Neuronal stem cell (in vitro differentiated cells): ENCODE data around the gene MMP1.

Experiments used
- DNase-seq: peaks from one replicate; pipeline ENCODE4 v3.0.0-alpha.2; 2013; ENCODE audit warnings: low spot score
- H2AFZ ChIP-seq: one replicate; pipeline ENCODE4 v1.6.1; 2013; ENCODE audit warnings: mild to moderate bottlenecking, low read length, inconsistent platforms
- H2AK5ac ChIP-seq: 2 replicates; pipeline ENCODE4 v1.6.1; 2013; ENCODE audit warnings: low read depth, mild to moderate bottlenecking, inconsistent platforms, low read length, moderate library complexity, mixed read lengths
- H2BK120ac ChIP-seq: 2 replicates; pipeline ENCODE4 v1.6.1; 2013; ENCODE audit warnings: low read depth, mild to moderate bottlenecking, inconsistent platforms, low read length, moderate library complexity, mixed read lengths
- H2BK12ac ChIP-seq: one replicate; pipeline ENCODE4 v1.6.1; 2013; ENCODE audit warnings: low read length, inconsistent platforms
- H2BK15ac ChIP-seq: 2 replicates; pipeline ENCODE4 v1.6.1; 2013; ENCODE audit warnings: mild to moderate bottlenecking, low read length, inconsistent platforms, mixed read lengths
- H2BK5ac ChIP-seq: one replicate; pipeline ENCODE4 v1.6.1; 2013; ENCODE audit warnings: inconsistent platforms, mild to moderate bottlenecking, low read length, moderate library complexity
- H3K14ac ChIP-seq: one replicate; pipeline ENCODE4 v1.6.1; 2013; ENCODE audit warnings: low read length, inconsistent platforms
- H3K18ac ChIP-seq: 2 replicates; pipeline ENCODE4 v1.6.1; 2013; ENCODE audit warnings: low read length, inconsistent platforms
- H3K23ac ChIP-seq: 2 replicates; pipeline ENCODE4 v1.6.1; 2013; ENCODE audit warnings: low read depth, mild to moderate bottlenecking, mixed read lengths, low read length, inconsistent platforms; ENCODE audit not compliant: poor library complexity
- H3K27ac ChIP-seq: replicated peaks from 3 replicates; pipeline ENCODE4 v1.5.1; 2013; ENCODE audit warnings: low read length, inconsistent platforms
- H3K27me3 ChIP-seq, 3 experiments: 2 replicates each; pipeline ENCODE4 v1.6.1; 2013; ENCODE audit warnings: low read length in 3 of 3, mild to moderate bottlenecking in 2 of 3, inconsistent platforms in 1 of 3, low read depth in 1 of 3, mixed read lengths in 1 of 3, moderate library complexity in 1 of 3; ENCODE audit not compliant: control insufficient read depth in 3 of 3, insufficient read depth in 3 of 3
- H3K36me3 ChIP-seq, 2 donors: replicated peaks in 1 of 2; 2 replicates each; pipeline ENCODE4 v1.6.1; 2013; ENCODE audit warnings: low read length in 2 of 2; ENCODE audit not compliant: control insufficient read depth in 2 of 2, insufficient read depth in 2 of 2
- H3K4ac ChIP-seq: 2 replicates; pipeline ENCODE4 v1.6.1; 2013; ENCODE audit warnings: inconsistent platforms, mild to moderate bottlenecking, low read length, moderate library complexity
- H3K4me1 ChIP-seq, 2 donors: 1 replicate in 1 of 2; 2 replicates in 1 of 2; pipeline ENCODE4 v1.6.1; 2013; ENCODE audit warnings: low read length in 2 of 2, low read depth in 1 of 2; ENCODE audit not compliant: control insufficient read depth in 2 of 2, insufficient read depth in 1 of 2
- H3K4me2 ChIP-seq: one replicate; pipeline ENCODE4 v1.6.1; 2013; ENCODE audit warnings: mild to moderate bottlenecking, low read length, inconsistent platforms; ENCODE audit not compliant: insufficient read depth, poor library complexity, severe bottlenecking
- H3K4me3 ChIP-seq, 2 donors: 2 replicates each; pipeline ENCODE4 v1.5.1; 2013; ENCODE audit warnings: low read length in 2 of 2, mild to moderate bottlenecking in 2 of 2, inconsistent platforms in 1 of 2, moderate library complexity in 1 of 2
- H3K79me1 ChIP-seq: one replicate; pipeline ENCODE4 v1.6.1; 2013; ENCODE audit warnings: low read depth, mild to moderate bottlenecking, inconsistent platforms, low read length, moderate library complexity
- H3K9ac ChIP-seq: one replicate; pipeline ENCODE4 v1.6.1; 2013; ENCODE audit warnings: mild to moderate bottlenecking, low read depth, low read length, inconsistent platforms; ENCODE audit not compliant: poor library complexity
- H3K9me3 ChIP-seq, 2 donors: replicated peaks in 1 of 2; 2 replicates each; pipeline versions ENCODE3 to v1.6.1; 2013; ENCODE audit warnings: low read length in 2 of 2, mild to moderate bottlenecking in 2 of 2, inconsistent platforms in 1 of 2, low read depth in 1 of 2, mixed read lengths in 1 of 2, moderate library complexity in 1 of 2; ENCODE audit not compliant: control insufficient read depth in 2 of 2, insufficient read depth in 1 of 2
- H4K8ac ChIP-seq: one replicate; pipeline ENCODE4 v1.6.1; 2013; ENCODE audit warnings: low read depth, mild to moderate bottlenecking, inconsistent platforms, low read length, moderate library complexity
- H4K91ac ChIP-seq: one replicate; pipeline ENCODE4 v1.6.1; 2013; ENCODE audit warnings: low read length, low read depth, mild to moderate bottlenecking, inconsistent platforms; ENCODE audit not compliant: poor library complexity
- WGBS, 2 donors: extraction: QIAGEN DNeasy Blood & Tissue Kit; methylation state at CpG; one replicate each; pipeline ENCODE4 v1.1.7; 2013; ENCODE audit warnings: missing lambda C conversion rate in 2 of 2, mixed read lengths in 1 of 2; ENCODE audit not compliant: insufficient read length in 2 of 2, insufficient replicate concordance in 1 of 2; ENCODE audit errors: extremely low coverage in 2 of 2; 5-methylcytosine and 5-hydroxymethylcytosine counted together

MMP1 gene

DNA sequence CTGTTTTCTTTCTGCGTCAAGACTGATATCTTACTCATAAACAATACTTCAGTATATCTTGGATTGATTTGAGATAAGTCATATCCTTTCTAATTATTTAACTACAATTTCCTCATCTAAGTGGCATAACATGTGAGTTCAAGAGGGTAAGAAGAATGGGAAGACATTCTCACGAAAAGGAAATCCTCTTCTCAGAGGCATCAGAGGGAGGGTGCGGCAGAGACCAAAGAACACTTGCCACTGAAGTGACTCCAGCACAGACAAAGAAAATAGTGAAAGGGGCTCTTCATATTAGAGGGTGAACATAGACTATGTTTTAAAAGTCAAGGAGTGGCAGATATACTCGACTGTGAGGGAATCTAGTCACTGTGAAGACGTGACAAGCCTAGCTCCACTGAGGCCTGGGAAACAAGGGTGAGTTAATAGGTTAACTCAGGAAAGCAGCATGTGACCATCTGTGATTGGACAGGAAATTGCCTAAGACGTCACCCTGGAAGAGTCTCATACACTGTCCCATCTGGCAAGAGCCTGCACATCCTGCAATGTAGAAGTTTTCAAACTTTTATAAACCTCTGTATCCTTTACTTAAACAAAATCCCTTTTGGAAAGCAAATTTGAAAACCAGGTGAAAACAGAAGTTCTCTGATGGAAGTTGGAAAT, 1.9 kb upstream of the MMP1 start:
- Histone ChIP-seq H2AK5ac (no peak overlapping the region), H3K18ac (no peak overlapping the region), H3K4me2 (no peak overlapping the region), H3K9me3 (no peaks in the 10 kb centered on the region), H4K91ac (no peak overlapping the region), H3K4ac (no peak overlapping the region), H3K27me3 (no peaks in the 10 kb centered on the region), H4K8ac (no peak overlapping the region), H2BK120ac (no peak overlapping the region), H3K4me1 (no peaks in the 10 kb centered on the region), H2BK15ac (no peak overlapping the region), H3K79me1 (peaks cover 2% of the 10 kb centered on the region), H3K36me3 (no peaks in the 10 kb centered on the region), H3K9ac (no peak overlapping the region), H2BK12ac (no peak overlapping the region), H3K4me3 (no peak overlapping the region), H3K27ac (no peak overlapping the region), H2AFZ (no peak overlapping the region), H3K14ac (no peak overlapping the region), H2BK5ac (no peak overlapping the region), H3K23ac (no peak overlapping the region)
- no CpG with 5 or more reads among the region's 6 CpGs for WGBS, 2 donors
- DNase-seq: no peak

DNA sequence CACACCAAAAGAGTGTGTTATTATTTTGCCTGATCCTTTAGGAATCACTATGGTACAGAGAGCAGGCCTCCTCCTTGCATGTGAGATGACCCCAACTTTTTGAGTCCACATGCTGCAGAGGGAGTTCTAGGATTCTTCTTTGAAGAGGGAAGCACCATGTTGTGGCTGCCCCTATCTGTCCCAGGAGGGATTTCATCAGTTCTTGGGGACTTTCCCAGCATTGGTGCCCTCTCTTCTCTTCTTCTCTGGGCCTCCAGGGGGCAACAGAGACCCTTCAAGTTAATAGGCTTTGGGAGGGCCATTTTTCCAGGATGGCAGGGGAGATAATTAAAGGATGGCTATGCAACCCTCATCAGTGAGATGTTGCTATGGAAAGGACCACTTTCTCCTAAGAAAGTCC, 3.6 kb downstream of the MMP1 start:
- Histone ChIP-seq H2AK5ac (no peak overlapping the region), H3K14ac (no peak overlapping the region), H3K4me2 (no peak overlapping the region), H2BK5ac (no peak overlapping the region), H3K9me3 (no peaks in the 10 kb centered on the region), H4K91ac (no peak overlapping the region), H3K9ac (no peak overlapping the region), H3K4ac (no peak overlapping the region), H3K4me1 (no peaks in the 10 kb centered on the region), H3K18ac (no peak overlapping the region), H2AFZ (no peak overlapping the region), H3K27me3 (no peaks in the 10 kb centered on the region), H2BK120ac (no peak overlapping the region), H3K4me3 (no peak overlapping the region), H2BK12ac (no peak overlapping the region), H2BK15ac (no peak overlapping the region), H3K36me3 (no peaks in the 10 kb centered on the region), H4K8ac (no peak overlapping the region), H3K23ac (no peak overlapping the region), H3K79me1 (no peaks in the 10 kb centered on the region), H3K27ac (no peak overlapping the region)
- DNase-seq: no peak

- H2AK5ac ChIP-seq: no peak overlapping the region
- no peak for DNase-seq
- no peak overlapping the region for H3K18ac ChIP-seq
- H2BK15ac ChIP-seq: no peak overlapping the region
- no peaks in the 10 kb centered on the region for H3K79me1 ChIP-seq
- H3K36me3 ChIP-seq: no peaks in the 10 kb centered on the region
- no peak overlapping the region for H4K8ac ChIP-seq
- H4K91ac ChIP-seq: no peak overlapping the region
- WGBS, 2 donors: no CpG with 5 or more reads among the region's 6 CpGs
- no peak overlapping the region for H3K23ac ChIP-seq
- H3K27ac ChIP-seq: no peak overlapping the region
- H2AFZ ChIP-seq: no peak overlapping the region
- H2BK120ac ChIP-seq: no peak overlapping the region
- no peaks in the 10 kb centered on the region for H3K4me1 ChIP-seq
- no peak overlapping the region for H2BK5ac ChIP-seq
- no peak overlapping the region for H3K14ac ChIP-seq
- H3K9me3 ChIP-seq: no peaks in the 10 kb centered on the region
- H3K9ac ChIP-seq: no peak overlapping the region
- H3K4ac ChIP-seq: no peak overlapping the region
- H3K27me3 ChIP-seq: no peaks in the 10 kb centered on the region
- H3K4me2 ChIP-seq: no peak overlapping the region
- no peak overlapping the region for H3K4me3 ChIP-seq
- H2BK12ac ChIP-seq: no peak overlapping the region
Measured at GRCh38 chr11:102793677-102794290, 4.2 kb downstream of the MMP1 start.

DNA sequence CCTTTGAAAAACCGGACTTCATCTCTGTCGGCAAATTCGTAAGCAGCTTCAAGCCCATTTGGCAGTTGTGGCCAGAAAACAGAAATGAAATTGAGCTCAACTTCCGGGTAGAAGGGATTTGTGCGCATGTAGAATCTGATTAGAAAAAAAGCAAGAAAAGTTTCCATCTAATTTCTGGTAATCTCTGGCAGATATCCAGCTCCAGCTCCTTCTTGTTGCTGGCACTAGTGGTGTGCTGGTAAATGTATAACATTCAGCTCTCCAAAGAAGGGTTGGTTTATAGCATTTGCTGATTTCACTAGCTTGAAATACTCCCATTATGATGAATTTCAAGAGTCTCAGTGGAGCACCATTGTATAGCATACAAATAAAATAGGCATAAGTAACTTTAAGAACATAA, 5.4 kb downstream of the MMP1 start:
- Histone ChIP-seq H3K18ac (no peak overlapping the region), H3K9me3 (no peaks in the 10 kb centered on the region), H3K79me1 (no peaks in the 10 kb centered on the region), H3K23ac (no peak overlapping the region), H2AFZ (no peak overlapping the region), H3K14ac (no peak overlapping the region), H4K91ac (no peak overlapping the region), H4K8ac (no peak overlapping the region), H2BK5ac (no peak overlapping the region), H3K9ac (no peak overlapping the region), H2BK12ac (no peak overlapping the region), H3K4me2 (no peak overlapping the region), H3K27ac (no peak overlapping the region), H2BK15ac (no peak overlapping the region), H3K27me3 (no peaks in the 10 kb centered on the region), H3K36me3 (no peaks in the 10 kb centered on the region), H2BK120ac (no peak overlapping the region), H2AK5ac (no peak overlapping the region), H3K4me3 (no peak overlapping the region), H3K4me1 (no peaks in the 10 kb centered on the region), H3K4ac (no peak overlapping the region)
- WGBS, 2 donors: no CpG with 5 or more reads among the region's 5 CpGs
- no peak for DNase-seq
